Keratinocyte (primary cell): ENCODE results near the gene KLK8. TPM values are rescaled to one million over a fixed set of nuclear protein-coding genes. Genes with fewer than 3 reads are reported as not detected.

Experiments
- DNase-seq: peaks from one replicate; pipeline ENCODE4 v3.0.0-alpha.2; 2011; ENCODE audit warnings: low read depth, missing footprints, low spot score
- FAIRE-seq: peaks from 2 replicates; lab custom pipeline; 2011; peaks lifted over from hg19 to GRCh38; lab: Jason Lieb, UNC
- H2AFZ ChIP-seq: 2 replicates; pipeline ENCODE4 v1.6.0; 2012; ENCODE audit warnings: low read length, control low read depth, inconsistent platforms; ENCODE audit not compliant: control insufficient read depth
- H3K27ac ChIP-seq: 2 replicates; pipeline ENCODE4 v1.5.1; 2011; ENCODE audit warnings: low read length; ENCODE audit not compliant: control insufficient read depth, insufficient read depth
- H3K27me3 ChIP-seq: 3 replicates; pipeline ENCODE4 v1.6.0; 2011; ENCODE audit warnings: low read length; ENCODE audit not compliant: control insufficient read depth, insufficient read depth; ENCODE audit errors: extremely low read depth
- H3K36me3 ChIP-seq, 2 experiments: 2 replicates in 1 of 2; 3 replicates in 1 of 2; pipeline ENCODE4 v1.5.1; 2011; ENCODE audit warnings: low read length in 2 of 2, mild to moderate bottlenecking in 1 of 2; ENCODE audit not compliant: control insufficient read depth in 2 of 2, insufficient read depth in 2 of 2; ENCODE audit errors: extremely low read depth in 1 of 2
- H3K4me1 ChIP-seq: 3 replicates; pipeline ENCODE4 v1.5.1; 2011; ENCODE audit warnings: low read length; ENCODE audit not compliant: control insufficient read depth, insufficient read depth; ENCODE audit errors: extremely low read depth
- H3K4me2 ChIP-seq: 3 replicates; pipeline ENCODE4 v1.6.0; 2011; ENCODE audit warnings: low read depth, low read length; ENCODE audit not compliant: control insufficient read depth, insufficient read depth; ENCODE audit errors: extremely low read depth
- H3K4me3 ChIP-seq, 3 experiments: fragments of 200-600 bp in 1 of 3; sonication (generic) in 1 of 3; 2 replicates in 2 of 3; 3 replicates in 1 of 3; pipeline ENCODE4 v1.5.1; 2011 to 2016; ENCODE audit warnings: low read length in 3 of 3, mild to moderate bottlenecking in 3 of 3, control low read depth in 2 of 3, inconsistent platforms in 1 of 3, low read depth in 1 of 3, mixed read lengths in 1 of 3, mixed run types in 1 of 3, moderate library complexity in 1 of 3; ENCODE audit not compliant: control insufficient read depth in 2 of 3, insufficient read depth in 2 of 3; ENCODE audit errors: extremely low read depth in 1 of 3
- H3K79me2 ChIP-seq: 2 replicates; pipeline ENCODE4 v1.6.0; 2012; ENCODE audit warnings: low read length; ENCODE audit not compliant: control insufficient read depth, insufficient read depth
- H3K9ac ChIP-seq: 3 replicates; pipeline ENCODE4 v1.6.0; 2011; ENCODE audit warnings: low read length; ENCODE audit not compliant: control insufficient read depth, insufficient read depth; ENCODE audit errors: extremely low read depth
- H3K9me1 ChIP-seq: 3 replicates; pipeline ENCODE4 v1.6.0; 2011; ENCODE audit warnings: low read length; ENCODE audit not compliant: control insufficient read depth, insufficient read depth; ENCODE audit errors: extremely low read depth
- H3K9me3 ChIP-seq: 2 replicates; pipeline ENCODE4 v1.5.1; 2012; ENCODE audit warnings: low read depth, low read length; ENCODE audit not compliant: control insufficient read depth
- H4K20me1 ChIP-seq: 3 replicates; pipeline ENCODE4 v1.6.0; 2011; ENCODE audit warnings: low read length; ENCODE audit not compliant: control insufficient read depth, insufficient read depth; ENCODE audit errors: extremely low read depth
- EZH2 ChIP-seq: IDR thresholded peaks from one replicate; pipeline ENCODE4 v1.6.1; 2012; ENCODE audit warnings: inconsistent platforms, mild to moderate bottlenecking, low read length, moderate library complexity
- dilution Hi-C: fragments of 300-500 bp; cut with MboI; formaldehyde crosslinking; loops from one replicate; pipeline ENCODE4 v1.7.0; 2020; ENCODE audit warnings: low sequenced_read_pairs; ENCODE audit not compliant: extremely low pct_ligation_motif_present
- polyA plus RNA-seq, 5 experiments: library from polyadenylated mRNA; depleted of rRNA in 3 of 5; stranded (reverse) in 3 of 5; stranded (forward) in 1 of 5; unstranded in 1 of 5; fragments of >200 nt; gene quantifications; 1 replicate in 1 of 5; 2 replicates in 3 of 5; 3 replicates in 1 of 5; pipeline versions ENCODE4 v1.2.1 to v1.2.3, GENCODE V29; 2011 to 2012; ENCODE audit warnings: missing spikeins in 2 of 5, low read depth in 1 of 5, low replicate concordance in 1 of 5
- TF ChIP-seq, protein P1 (sequence below), 3 experiments: IDR thresholded peaks in 1 of 3; conservative IDR thresholded peaks in 1 of 3; optimal IDR thresholded peaks in 1 of 3; 2 replicates in 2 of 3; 3 replicates in 1 of 3; pipeline versions ENCODE3 to v1.5.1; 2011; ENCODE audit warnings: low read length in 3 of 3, mild to moderate bottlenecking in 3 of 3, moderate library complexity in 2 of 3, control low read depth in 1 of 3, inconsistent platforms in 1 of 3; ENCODE audit not compliant: insufficient read depth in 2 of 3; ENCODE audit errors: extremely low read depth in 1 of 3

Gene KLK8
- polyA plus RNA-seq, 1 donor (not counting 4 experiments of a cell fraction or from before 2014, with no cell fraction given): 118 TPM

DNA sequence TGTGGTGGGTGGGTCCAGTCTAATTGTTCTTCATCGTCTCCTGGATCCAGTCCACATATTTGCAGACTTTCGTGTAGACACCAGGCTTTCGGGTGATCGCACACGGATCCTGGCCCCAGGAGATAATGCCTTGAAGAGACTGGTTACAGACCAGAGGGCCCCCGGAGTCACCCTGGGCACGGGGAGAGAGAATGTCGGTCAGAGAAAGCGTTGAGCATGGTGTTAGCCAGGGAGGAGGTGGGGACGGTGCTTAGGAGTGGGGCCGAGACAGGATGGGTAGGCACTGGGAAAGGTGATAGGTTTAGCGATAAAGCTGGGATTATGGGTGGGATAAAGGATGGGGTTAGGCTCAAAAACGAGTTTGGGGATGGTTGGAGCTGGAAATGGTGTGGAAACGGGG lies 21.1 kb upstream of the KLK8 start:
- Histone ChIP-seq H3K4me2 (no peak overlapping the region), H3K4me3 (no peak overlapping the region), H4K20me1 (no peaks in the 10 kb centered on the region), H3K4me1 (peaks cover 30% of the 10 kb centered on the region), H3K79me2 (no peaks in the 10 kb centered on the region), H3K9me3 (no peaks in the 10 kb centered on the region), H2AFZ (no peak overlapping the region), H3K9me1 (no peaks in the 10 kb centered on the region), H3K27ac (no peak overlapping the region), H3K9ac (no peak overlapping the region), H3K36me3 (peaks cover 0 to 5% of the 10 kb centered on the region in 2 experiments), H3K27me3 (peaks cover 11% of the 10 kb centered on the region)
- dilution Hi-C loops: no loop called here
- FAIRE-seq: no peak
- TF ChIP-seq, protein P1, sequence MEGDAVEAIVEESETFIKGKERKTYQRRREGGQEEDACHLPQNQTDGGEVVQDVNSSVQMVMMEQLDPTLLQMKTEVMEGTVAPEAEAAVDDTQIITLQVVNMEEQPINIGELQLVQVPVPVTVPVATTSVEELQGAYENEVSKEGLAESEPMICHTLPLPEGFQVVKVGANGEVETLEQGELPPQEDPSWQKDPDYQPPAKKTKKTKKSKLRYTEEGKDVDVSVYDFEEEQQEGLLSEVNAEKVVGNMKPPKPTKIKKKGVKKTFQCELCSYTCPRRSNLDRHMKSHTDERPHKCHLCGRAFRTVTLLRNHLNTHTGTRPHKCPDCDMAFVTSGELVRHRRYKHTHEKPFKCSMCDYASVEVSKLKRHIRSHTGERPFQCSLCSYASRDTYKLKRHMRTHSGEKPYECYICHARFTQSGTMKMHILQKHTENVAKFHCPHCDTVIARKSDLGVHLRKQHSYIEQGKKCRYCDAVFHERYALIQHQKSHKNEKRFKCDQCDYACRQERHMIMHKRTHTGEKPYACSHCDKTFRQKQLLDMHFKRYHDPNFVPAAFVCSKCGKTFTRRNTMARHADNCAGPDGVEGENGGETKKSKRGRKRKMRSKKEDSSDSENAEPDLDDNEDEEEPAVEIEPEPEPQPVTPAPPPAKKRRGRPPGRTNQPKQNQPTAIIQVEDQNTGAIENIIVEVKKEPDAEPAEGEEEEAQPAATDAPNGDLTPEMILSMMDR (optimal IDR thresholded peaks at IDR 0.05 in 1 of 3, IDR thresholded peaks at IDR 0.05 in 1 of 3, conservative IDR thresholded peaks at IDR 0.05 in 1 of 3; ENCODE audit: extremely low read depth in 1 of 3, insufficient read depth in 2 of 3, low read length in 3 of 3): no peak
- no peak for TF ChIP-seq EZH2
- no peak for DNase-seq

DNA sequence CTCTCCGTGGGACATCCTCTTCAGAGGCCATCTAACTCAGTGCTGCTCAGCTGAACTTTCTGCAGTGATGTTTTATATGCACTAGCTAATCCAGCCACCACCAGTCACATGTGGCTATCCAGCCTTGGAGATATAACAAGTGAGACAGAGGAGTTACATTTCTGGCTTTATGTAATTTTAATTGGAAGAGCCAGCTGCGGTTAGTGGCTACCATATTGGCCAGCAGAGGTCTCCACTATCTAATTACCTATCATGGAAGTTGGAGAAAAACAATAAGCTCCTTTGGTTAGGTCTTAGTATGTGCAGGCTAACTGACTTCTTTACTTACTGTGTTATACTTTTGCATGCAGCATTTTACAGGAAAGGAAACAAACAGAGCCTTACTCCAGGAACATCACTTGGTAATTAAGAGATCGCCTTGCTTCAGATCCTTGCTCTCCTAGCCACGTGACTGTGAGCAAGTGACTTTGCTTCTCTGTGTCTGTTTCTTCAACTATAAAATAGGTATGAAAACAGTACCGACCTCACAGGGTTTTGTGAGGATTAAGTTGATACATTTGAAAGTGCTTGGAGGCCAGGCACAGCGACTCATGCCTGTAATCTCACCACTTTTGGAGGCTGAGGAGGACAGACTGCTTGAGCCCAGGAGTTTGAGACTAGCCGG lies 19.7 kb upstream of the KLK8 start:
- H3K9me1 ChIP-seq: no peaks in the 10 kb centered on the region
- no peak overlapping the region for H3K9ac ChIP-seq
- no peaks in the 10 kb centered on the region for H3K79me2 ChIP-seq
- peaks cover 0 to 6% of the 10 kb centered on the region in 2 experiments for H3K36me3 ChIP-seq
- no peaks in the 10 kb centered on the region for H4K20me1 ChIP-seq
- no peak overlapping the region for H3K27ac ChIP-seq
- peaks cover 10% of the 10 kb centered on the region for H3K27me3 ChIP-seq
- H3K4me2 ChIP-seq: no peak overlapping the region
- no peak overlapping the region for H3K4me3 ChIP-seq
- peaks cover 19% of the 10 kb centered on the region for H3K4me1 ChIP-seq
- DNase-seq (no peak), FAIRE-seq (peak; percentile 78)
- no peak overlapping the region for H2AFZ ChIP-seq
- TF ChIP-seq, protein P1 (optimal IDR thresholded peaks at IDR 0.05 in 1 of 3, IDR thresholded peaks at IDR 0.05 in 1 of 3, conservative IDR thresholded peaks at IDR 0.05 in 1 of 3; ENCODE audit: extremely low read depth in 1 of 3, insufficient read depth in 2 of 3, low read length in 3 of 3): peak; percentile 45 to 78 (median 65)
- no peak for TF ChIP-seq EZH2
- H3K9me3 ChIP-seq: no peaks in the 10 kb centered on the region
- dilution Hi-C loops: no loop called here
